ENCODE results near the gene ATG13.

Gene ATG13

DNA sequence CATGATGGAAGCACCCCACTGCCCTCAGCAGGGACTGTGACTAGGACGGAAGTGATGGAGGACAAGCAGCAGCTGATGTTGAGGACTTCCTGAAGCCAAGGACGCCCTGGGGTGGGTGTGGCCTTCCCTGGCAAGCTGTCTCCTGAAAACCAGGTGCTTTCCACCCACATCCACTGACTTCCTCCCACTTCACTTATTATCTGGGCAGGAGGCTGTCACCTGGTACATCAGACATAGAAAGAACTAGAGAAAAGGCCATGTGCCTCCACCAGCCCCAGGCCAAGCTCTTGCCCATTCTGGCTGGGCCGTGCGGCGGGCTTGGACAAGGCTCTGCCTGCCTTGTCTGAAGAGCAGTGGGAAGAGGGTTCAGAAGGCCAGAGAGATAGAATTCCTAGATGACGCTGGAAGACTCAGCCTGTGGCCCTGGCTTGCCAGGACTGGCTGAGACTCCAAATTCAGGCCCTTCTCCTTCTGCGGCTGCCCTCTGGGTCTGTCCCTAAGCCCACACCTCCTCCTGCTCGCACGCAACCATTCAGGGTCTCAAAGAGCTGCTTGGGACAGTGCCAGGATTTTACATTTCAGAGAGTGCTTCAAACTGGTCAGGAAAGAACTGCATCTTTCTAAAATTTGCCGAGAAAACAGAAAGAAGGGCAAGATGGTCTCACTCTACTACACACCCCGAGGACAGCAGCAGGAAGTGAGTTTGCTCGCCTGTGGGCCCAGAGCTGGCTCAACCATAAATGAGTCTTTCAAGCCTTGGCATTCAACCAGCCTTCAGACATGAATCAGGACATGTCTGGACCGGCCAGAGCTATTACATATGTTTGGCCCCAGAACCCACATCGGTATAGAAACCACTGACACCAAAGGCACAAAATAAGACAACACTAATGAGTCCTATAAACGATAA, 69.8 kb downstream of the ATG13 start:
- H3K4me3 ChIP-seq (replicated peaks; ENCODE audit: low read depth, low read length) = no peak overlapping the region
- TF ChIP-seq CTCF (IDR thresholded peaks at IDR 0.05; ENCODE audit: low read length, missing control alignments) = no peak
- DNase-seq (ENCODE audit: low read depth) = peak; percentile 86

GRCh38 chr11:46690702-46691101, 73.3 kb downstream of the ATG13 start:
- no peak for TF ChIP-seq CTCF (IDR thresholded peaks at IDR 0.05; ENCODE audit: low read length, missing control alignments)
- H3K4me3 ChIP-seq (replicated peaks; ENCODE audit: low read depth, low read length) = no peak overlapping the region
- DNase-seq (ENCODE audit: low read depth) = no peak

DNA sequence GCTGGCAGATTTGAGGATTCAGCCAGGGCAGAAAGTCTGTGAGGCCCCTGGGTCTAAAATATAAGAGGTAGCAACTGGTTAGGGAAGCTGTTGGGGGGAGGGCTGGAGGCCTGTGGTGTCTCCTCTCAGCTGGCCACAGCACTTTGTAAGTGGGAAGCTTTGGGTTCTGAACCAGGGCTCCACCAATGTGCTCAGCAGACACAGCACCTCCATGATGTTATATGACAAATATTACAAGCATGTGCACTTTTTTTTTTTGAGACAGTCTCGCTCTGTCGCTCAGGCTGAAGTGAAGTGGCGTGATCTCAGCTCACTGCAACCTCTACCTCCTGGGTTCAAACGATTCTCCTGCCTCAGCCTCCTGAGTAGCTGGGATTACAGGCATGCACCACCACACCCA, 75.1 kb downstream of the ATG13 start:
- DNase-seq (ENCODE audit: low read depth) = no peak
- H3K4me3 ChIP-seq (replicated peaks; ENCODE audit: low read depth, low read length) = no peak overlapping the region
- no peak for TF ChIP-seq CTCF (IDR thresholded peaks at IDR 0.05; ENCODE audit: low read length, missing control alignments)

GRCh38 chr11:46693597-46694012, 76.3 kb downstream of the ATG13 start:
- DNase-seq (ENCODE audit: low read depth) = no peak
- no peak for TF ChIP-seq CTCF (IDR thresholded peaks at IDR 0.05; ENCODE audit: low read length, missing control alignments)
- H3K4me3 ChIP-seq (replicated peaks; ENCODE audit: low read depth, low read length) = no peak overlapping the region

- H3K4me3 ChIP-seq (replicated peaks; ENCODE audit: low read depth, low read length) = no peak overlapping the region
- no peak for TF ChIP-seq CTCF (IDR thresholded peaks at IDR 0.05; ENCODE audit: low read length, missing control alignments)
Measured at GRCh38 chr11:46694072-46694471, 76.7 kb downstream of the ATG13 start.

DNA sequence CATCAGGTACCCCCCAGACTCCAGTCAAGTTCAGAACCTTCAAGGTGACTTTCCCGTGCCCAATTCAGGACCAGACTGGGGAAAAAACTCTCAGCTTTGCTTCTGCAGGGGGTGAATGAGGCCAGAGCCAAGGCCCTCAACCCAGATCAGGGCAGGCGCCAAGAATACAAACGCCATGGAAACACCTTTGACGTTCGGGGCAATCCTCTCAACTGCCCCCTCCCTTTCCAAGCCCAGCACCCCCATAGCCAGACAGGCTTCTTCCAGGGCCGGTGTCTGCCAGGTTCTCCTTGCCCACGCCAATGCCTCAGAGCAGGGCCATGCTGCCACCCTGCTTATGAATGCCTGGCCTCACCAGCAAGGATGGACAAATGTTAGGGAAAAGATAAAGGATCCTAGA, 77.3 kb downstream of the ATG13 start:
- no peak for DNase-seq (ENCODE audit: low read depth)
- TF ChIP-seq CTCF (IDR thresholded peaks at IDR 0.05; ENCODE audit: low read length, missing control alignments) = no peak

More at GRCh38 chr11:46694072-46694471, 76.7 kb downstream of the ATG13 start:
- no peak for DNase-seq (ENCODE audit: low read depth)

More for the DNA sequence above, 77.3 kb downstream of the ATG13 start:
- no peak overlapping the region for H3K4me3 ChIP-seq (replicated peaks; ENCODE audit: low read depth, low read length)
